ENCODE measurements around the gene LMO3. TPM values are rescaled to one million over a fixed set of nuclear protein-coding genes. Genes with fewer than 3 reads are reported as not detected.

The LMO3 gene
- 10 to 100 TPM in 1 of 2 donors, 1 to 10 TPM in 1; 8.2 to 12.4 TPM for total RNA-seq

DNA sequence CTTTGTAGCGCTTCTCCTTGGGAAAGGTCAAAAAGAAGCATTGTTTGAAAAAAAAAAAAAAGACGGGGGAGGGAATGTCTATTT, at the start of gene LMO3:
LMO3 (minus strand) TSS at position 46 of the 84 bp plus-strand sequence. CDS start 5,302 bp downstream, outside the sequence.
- H3K9me3 ChIP-seq, result no peaks in the 10 kb centered on the region

DNA sequence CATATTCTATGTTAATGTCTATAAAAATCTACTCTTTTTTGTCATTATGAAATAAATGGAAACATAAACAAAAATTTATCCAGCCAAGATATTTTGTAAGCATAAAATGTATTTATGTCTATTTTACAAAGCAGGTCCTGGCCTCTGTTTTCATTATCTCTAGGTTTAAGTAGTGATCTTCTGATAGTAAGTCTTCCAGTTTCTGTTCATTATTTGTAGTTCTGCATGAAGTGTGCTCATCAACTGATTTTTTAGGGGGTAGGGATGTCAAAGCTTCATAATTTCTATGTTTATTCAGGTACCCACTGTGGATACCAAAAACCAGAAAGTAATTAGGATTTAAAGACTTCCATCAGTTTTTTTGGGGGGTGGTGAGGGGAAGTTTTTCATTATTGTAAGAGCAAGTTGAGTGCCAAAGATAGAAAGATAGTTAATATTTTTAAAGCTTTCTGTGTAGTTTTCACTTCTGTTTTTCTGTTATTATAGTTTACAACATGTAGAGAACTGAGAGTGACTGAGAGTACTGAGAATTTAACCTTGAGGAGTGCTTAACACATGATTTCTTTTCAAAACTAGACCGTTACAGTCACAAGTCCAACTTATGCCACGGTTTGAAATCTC, 30.6 kb upstream of the LMO3 start:
- H3K27me3 ChIP-seq, result no peaks in the 10 kb centered on the region
- H3K27ac ChIP-seq, result no peak overlapping the region
- TF ChIP-seq, protein P1, sequence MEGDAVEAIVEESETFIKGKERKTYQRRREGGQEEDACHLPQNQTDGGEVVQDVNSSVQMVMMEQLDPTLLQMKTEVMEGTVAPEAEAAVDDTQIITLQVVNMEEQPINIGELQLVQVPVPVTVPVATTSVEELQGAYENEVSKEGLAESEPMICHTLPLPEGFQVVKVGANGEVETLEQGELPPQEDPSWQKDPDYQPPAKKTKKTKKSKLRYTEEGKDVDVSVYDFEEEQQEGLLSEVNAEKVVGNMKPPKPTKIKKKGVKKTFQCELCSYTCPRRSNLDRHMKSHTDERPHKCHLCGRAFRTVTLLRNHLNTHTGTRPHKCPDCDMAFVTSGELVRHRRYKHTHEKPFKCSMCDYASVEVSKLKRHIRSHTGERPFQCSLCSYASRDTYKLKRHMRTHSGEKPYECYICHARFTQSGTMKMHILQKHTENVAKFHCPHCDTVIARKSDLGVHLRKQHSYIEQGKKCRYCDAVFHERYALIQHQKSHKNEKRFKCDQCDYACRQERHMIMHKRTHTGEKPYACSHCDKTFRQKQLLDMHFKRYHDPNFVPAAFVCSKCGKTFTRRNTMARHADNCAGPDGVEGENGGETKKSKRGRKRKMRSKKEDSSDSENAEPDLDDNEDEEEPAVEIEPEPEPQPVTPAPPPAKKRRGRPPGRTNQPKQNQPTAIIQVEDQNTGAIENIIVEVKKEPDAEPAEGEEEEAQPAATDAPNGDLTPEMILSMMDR (IDR thresholded peaks at IDR 0.05), result no peak
- no peaks in the 10 kb centered on the region for H3K9me3 ChIP-seq
- H3K4me3 ChIP-seq, result no peak overlapping the region
- DNase-seq (ENCODE audit: low spot score), result no peak
- H3K4me1 ChIP-seq, result no peaks in the 10 kb centered on the region
- no peaks in the 10 kb centered on the region for H3K36me3 ChIP-seq

More for the DNA sequence above, at the start of gene LMO3:
- TF ChIP-seq, protein P1 (IDR thresholded peaks at IDR 0.05), result no peak
- H3K27me3 ChIP-seq, result peaks cover 0 to 18% of the 10 kb centered on the region in 2 donors
- no peaks in the 10 kb centered on the region for H3K36me3 ChIP-seq
- H3K27ac ChIP-seq, result peak within 1 kb of the TSS; percentile 46 to 55
- peaks cover 0 to 6% of the 10 kb centered on the region in 2 donors for H3K4me1 ChIP-seq
- peak within 1 kb of the TSS; percentile 33 to 48 for H3K4me3 ChIP-seq
- no peak for DNase-seq (ENCODE audit: low spot score)

DNA sequence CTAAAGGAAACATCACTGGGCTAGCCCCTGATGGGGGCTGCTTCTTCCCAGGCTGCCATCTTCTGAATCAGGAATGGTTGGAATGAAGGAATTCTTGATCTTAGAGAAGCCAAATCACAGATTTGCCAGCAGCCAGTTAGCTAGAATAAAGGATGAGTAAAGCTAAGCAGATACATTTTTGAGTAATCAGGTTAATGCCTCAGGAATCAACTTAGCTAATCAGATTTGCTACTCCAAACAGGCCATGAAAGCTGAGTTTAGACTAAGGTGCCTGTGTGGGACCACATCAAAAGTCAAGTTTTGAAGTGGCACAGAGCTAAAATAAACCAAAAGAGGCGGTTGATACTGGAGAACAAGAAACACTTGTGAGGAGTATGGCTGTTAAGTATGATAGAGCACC, 28.8 kb upstream of the LMO3 start:
- H3K4me3 ChIP-seq, result no peak overlapping the region
- no peak for DNase-seq (ENCODE audit: low spot score)
- no peaks in the 10 kb centered on the region for H3K36me3 ChIP-seq
- H3K27me3 ChIP-seq, result no peaks in the 10 kb centered on the region
- H3K9me3 ChIP-seq, result no peaks in the 10 kb centered on the region
- TF ChIP-seq, protein P1 (IDR thresholded peaks at IDR 0.05), result no peak
- no peak overlapping the region for H3K27ac ChIP-seq
- H3K4me1 ChIP-seq, result no peaks in the 10 kb centered on the region

DNA sequence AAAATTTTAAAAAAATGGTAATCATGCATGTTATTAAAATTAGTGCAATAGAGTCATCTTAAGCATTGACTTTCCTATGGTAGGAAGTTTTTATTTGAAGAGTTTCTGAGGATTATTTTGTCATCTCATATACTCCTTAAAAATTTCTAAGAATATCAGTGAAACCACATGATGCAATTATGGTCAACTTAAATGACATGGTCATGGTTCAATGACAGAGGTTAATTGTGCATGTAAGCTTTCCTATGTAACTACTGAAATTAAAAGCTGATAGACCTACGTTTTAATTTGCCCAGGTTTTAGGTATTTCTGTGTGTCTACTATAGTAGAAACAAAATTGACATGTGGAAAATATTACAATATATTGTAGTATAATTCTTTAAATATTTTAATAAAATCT, 21.0 kb upstream of the LMO3 start:
- no peaks in the 10 kb centered on the region for H3K4me1 ChIP-seq
- no peak for DNase-seq (ENCODE audit: low spot score)
- TF ChIP-seq, protein P1 (IDR thresholded peaks at IDR 0.05), result no peak
- H3K4me3 ChIP-seq, result no peak overlapping the region
- no peaks in the 10 kb centered on the region for H3K9me3 ChIP-seq
- no peak overlapping the region for H3K27ac ChIP-seq
- H3K36me3 ChIP-seq, result no peaks in the 10 kb centered on the region
- no peaks in the 10 kb centered on the region for H3K27me3 ChIP-seq

DNA sequence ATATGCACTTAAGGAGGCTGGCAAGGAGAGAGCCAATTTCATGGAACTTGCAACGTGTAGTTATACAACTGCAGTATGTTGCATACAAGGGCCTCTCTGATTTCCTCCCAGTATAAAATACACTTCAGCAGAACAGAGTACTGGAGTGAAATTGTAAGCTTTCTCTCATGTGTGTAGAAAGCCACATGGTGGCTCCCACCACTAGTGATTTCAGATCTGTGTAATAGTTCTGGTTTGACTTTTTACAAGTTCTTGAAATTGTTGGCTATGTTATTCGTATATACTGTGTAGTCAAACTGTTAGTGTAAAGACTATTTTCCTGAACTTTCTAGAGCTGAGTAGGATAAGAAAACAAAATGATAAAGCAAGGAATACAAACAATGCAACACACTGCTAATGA, 16.4 kb upstream of the LMO3 start:
- TF ChIP-seq, protein P1 (IDR thresholded peaks at IDR 0.05), result no peak

DNA sequence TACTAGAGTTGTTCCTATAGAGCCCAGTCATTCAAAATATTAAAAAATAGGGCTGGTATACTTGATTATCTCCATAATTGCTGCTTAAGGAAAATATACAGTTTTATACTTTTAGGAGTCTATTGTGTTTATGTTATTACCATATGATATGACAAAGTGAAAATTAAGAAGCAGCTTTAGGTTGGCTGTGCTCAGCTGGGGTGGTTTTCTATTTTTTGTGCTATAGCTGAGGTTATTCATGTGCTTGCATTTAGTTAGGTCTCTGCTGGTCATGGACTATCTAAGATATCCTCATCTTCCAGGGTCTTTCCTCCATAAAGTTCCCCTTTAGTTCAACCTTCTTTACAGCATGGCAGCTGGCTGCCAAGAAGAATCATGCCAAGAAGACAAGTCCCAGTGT, 13.6 kb upstream of the LMO3 start:
- Histone ChIP-seq H3K27ac (no peak overlapping the region), H3K36me3 (no peaks in the 10 kb centered on the region), H3K4me1 (no peaks in the 10 kb centered on the region), H3K4me3 (no peak overlapping the region), H3K27me3 (no peaks in the 10 kb centered on the region), H3K9me3 (no peaks in the 10 kb centered on the region)
- TF ChIP-seq, protein P1 (IDR thresholded peaks at IDR 0.05), result no peak
- DNase-seq (ENCODE audit: low spot score), result no peak

More for the DNA sequence above, 16.4 kb upstream of the LMO3 start:
- Histone ChIP-seq H3K4me1 (no peaks in the 10 kb centered on the region), H3K27me3 (no peaks in the 10 kb centered on the region), H3K9me3 (no peaks in the 10 kb centered on the region), H3K27ac (no peak overlapping the region), H3K4me3 (no peak overlapping the region), H3K36me3 (no peaks in the 10 kb centered on the region)
- no peak for DNase-seq (ENCODE audit: low spot score)
